Measurements from ENCODE around the gene JAKMIP2.

JAKMIP2 gene

DNA sequence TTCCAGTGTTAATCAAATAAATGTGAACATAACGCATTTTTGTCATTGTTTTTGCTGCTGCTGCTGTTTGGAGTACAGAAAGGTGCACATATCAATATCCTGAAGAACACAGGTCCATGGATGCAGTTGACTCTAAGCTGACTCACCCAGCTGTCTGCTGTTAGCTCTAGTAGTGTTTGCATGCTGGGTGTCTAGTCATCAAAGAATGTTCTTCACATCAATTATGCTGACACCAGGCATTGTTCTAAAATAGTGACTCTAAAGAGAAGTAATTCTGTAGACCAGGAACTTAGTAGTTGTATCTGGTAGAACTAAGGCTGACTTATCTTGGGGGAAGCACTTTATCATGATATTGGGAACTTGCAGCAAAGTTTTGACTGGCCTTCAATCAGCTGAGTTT is 217.0 kb downstream of the JAKMIP2 start:
- no peak overlapping the region for H3K4me3 ChIP-seq (ENCODE audit: low read depth, low read length)
- no peak for DNase-seq (ENCODE audit: low read depth)
- TF ChIP-seq, protein P1, sequence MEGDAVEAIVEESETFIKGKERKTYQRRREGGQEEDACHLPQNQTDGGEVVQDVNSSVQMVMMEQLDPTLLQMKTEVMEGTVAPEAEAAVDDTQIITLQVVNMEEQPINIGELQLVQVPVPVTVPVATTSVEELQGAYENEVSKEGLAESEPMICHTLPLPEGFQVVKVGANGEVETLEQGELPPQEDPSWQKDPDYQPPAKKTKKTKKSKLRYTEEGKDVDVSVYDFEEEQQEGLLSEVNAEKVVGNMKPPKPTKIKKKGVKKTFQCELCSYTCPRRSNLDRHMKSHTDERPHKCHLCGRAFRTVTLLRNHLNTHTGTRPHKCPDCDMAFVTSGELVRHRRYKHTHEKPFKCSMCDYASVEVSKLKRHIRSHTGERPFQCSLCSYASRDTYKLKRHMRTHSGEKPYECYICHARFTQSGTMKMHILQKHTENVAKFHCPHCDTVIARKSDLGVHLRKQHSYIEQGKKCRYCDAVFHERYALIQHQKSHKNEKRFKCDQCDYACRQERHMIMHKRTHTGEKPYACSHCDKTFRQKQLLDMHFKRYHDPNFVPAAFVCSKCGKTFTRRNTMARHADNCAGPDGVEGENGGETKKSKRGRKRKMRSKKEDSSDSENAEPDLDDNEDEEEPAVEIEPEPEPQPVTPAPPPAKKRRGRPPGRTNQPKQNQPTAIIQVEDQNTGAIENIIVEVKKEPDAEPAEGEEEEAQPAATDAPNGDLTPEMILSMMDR (IDR thresholded peaks at IDR 0.05; ENCODE audit: control insufficient read depth, extremely low read depth, insufficient read depth), result no peak

DNA sequence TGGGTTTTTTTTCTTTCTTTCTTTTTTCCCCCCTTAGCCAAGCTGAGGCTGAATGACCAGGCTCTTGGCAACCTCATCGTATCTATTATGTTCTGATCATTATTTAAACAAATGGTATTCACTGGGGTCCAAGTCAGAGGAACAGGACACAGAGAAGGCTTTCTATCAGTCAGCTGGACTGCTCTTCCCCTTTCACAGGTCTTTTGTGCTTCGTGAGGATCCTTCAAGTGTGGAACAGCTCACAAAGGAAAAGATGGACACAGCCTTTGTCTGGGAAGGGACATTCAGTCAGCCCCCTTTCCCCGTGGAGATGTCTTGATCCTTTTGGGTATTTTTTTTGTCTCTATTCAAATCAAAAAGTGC is 218.4 kb downstream of the JAKMIP2 start:
- H3K4me3 ChIP-seq (ENCODE audit: low read depth, low read length), result no peak overlapping the region
- TF ChIP-seq, protein P1 (IDR thresholded peaks at IDR 0.05; ENCODE audit: control insufficient read depth, extremely low read depth, insufficient read depth), result no peak
- no peak for DNase-seq (ENCODE audit: low read depth)

DNA sequence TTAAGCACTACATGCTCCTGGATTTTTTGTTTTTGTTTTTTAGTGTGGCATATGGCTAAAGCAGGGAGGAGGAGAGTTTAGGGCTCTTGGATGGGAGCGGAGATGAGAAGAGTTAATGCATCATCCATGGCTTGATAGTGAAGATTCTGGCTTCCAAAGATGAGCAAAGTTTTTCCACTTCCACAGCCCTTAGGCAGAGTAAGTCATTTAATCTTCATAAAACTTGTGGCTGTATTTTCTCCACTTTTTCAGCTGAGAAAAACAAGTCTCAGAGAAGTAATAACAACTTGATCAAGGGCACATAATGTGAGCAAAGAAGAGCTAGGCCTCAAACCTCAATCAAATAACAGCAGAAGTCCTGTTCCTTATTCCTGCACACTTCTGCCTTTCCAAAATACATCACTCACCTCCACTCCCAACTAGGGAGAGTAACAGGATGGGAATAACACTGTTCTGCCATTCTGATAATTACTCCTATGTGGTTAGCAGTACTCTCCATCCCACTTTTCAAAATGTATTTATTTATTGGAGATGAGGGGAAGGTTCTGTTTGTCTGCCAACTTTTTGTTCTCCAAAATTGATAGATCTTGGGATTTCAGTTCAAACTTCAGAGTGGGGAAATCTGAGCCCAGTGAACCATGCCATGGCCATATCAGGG is 218.9 kb downstream of the JAKMIP2 start:
- H3K4me3 ChIP-seq (ENCODE audit: low read depth, low read length), result no peak overlapping the region
- TF ChIP-seq, protein P1 (IDR thresholded peaks at IDR 0.05; ENCODE audit: control insufficient read depth, extremely low read depth, insufficient read depth), result no peak
- no peak for DNase-seq (ENCODE audit: low read depth)

DNA sequence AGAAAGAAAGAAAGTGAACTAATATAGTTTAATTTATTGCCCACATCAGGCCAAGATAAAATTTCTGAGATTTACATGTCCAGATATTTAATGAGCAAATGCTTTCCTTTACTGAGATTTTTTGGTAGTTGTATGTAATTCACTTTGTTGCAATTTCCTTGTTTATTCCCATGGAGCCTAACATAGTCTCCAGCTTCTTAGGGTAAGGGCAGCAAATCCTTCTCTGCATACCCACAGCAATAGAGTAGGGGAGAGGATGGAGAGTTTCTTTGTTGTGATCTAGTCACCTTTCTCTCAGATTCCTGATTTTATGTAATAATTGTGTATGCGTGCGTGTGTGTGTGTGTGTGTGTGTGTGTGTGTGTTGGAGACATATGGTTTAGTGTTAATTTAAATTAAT is 221.1 kb downstream of the JAKMIP2 start:
- no peak for DNase-seq (ENCODE audit: low read depth)
- TF ChIP-seq, protein P1 (IDR thresholded peaks at IDR 0.05; ENCODE audit: control insufficient read depth, extremely low read depth, insufficient read depth), result no peak
- H3K4me3 ChIP-seq (ENCODE audit: low read depth, low read length), result no peak overlapping the region

DNA sequence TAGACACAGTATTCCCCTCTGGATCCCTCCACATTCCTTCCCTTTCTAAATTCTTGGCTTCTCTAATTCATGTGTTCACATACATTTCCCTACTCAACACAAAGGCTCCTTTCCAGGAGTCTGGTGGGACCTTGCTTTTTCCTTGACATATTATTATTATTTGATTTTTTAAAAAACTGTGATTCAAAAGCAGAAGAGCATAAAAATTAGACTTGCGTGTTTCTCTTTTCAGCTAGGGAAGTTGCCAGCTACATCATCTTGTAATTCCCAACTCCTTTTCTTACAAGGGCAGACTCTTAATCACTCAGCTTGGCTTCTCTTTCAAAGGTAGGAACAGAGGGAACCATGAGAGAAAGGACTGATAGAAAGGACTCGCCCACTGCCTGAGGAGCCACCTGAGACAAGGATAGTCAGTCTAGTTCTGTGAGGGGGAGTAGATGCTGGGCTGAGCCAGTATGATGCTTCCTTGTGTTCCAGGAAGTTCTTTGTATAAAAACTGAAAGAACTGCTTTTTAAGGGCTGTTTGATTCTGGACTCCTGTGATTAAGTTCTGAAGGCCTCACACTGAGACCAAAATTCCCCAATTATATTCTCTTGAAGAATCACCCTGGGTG is 221.7 kb downstream of the JAKMIP2 start:
- TF ChIP-seq, protein P1 (IDR thresholded peaks at IDR 0.05; ENCODE audit: control insufficient read depth, extremely low read depth, insufficient read depth), result no peak
- no peak for DNase-seq (ENCODE audit: low read depth)
- no peak overlapping the region for H3K4me3 ChIP-seq (ENCODE audit: low read depth, low read length)

DNA sequence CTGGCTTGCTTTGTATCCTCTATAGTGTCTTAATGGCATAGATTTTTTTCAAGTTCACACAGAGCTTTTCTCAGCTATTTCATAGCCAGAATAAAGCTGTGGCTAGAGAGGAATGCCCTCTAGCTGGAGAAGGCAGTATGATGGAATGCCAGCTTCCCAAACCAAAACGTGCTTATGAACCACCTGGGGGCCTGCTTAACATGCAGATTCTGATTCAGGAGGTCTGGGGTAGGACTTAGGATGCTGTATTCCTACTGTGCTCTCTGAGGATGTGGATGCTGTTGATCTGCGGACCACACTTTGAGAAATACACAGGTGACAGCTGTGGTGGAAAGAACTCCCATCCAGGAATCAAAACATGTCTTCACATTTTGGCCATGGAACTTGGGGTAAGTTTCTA is 222.8 kb downstream of the JAKMIP2 start:
- no peak for DNase-seq (ENCODE audit: low read depth)
- TF ChIP-seq, protein P1 (IDR thresholded peaks at IDR 0.05; ENCODE audit: control insufficient read depth, extremely low read depth, insufficient read depth), result peak; percentile 14; the same call in 1 of the 2 replicates
- H3K4me3 ChIP-seq (ENCODE audit: low read depth, low read length), result no peak overlapping the region

DNA sequence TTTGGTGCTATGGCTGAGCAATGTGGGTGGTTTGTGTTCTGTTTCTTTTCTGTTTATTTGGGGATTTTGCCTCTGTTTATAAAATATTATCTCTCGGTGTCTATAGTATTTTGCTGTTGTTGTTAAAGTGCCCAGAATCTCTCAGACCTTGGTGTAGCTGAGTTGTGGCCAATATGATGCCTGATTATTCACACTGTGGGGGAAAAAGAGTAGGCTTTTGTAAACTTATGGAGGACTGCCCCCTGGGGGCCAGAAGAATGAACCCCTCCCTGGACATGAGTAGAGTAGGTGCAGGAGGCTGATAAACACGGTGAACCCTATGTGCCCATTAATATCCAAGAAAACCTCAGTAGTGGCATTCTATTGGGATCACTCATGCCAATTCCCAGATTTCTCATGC is 223.7 kb downstream of the JAKMIP2 start:
- TF ChIP-seq, protein P1 (IDR thresholded peaks at IDR 0.05; ENCODE audit: control insufficient read depth, extremely low read depth, insufficient read depth), result peak; percentile 40
- no peak overlapping the region for H3K4me3 ChIP-seq (ENCODE audit: low read depth, low read length)
- DNase-seq (ENCODE audit: low read depth), result no peak
